ENCODE results near the gene AACS. TPM values are rescaled to one million over a fixed set of nuclear protein-coding genes. Genes with fewer than 3 reads are reported as not detected.

The AACS gene
- total RNA-seq, 2 donors from 2014 or later: 20.7 to 27.0 TPM

GRCh38 chr12:125124320-125124966 is 59.2 kb downstream of the AACS start:
- no peak overlapping the region for H3K4me3 Mint-ChIP-seq
- no peaks in the 10 kb centered on the region for H3K9me3 Mint-ChIP-seq
- H3K27ac Mint-ChIP-seq: no peak overlapping the region
- no peaks in the 10 kb centered on the region for H3K36me3 Mint-ChIP-seq (ENCODE audit: insufficient read depth in 2 of 2)
- ATAC-seq (replicated peaks in 1 of 2) (no peak), DNase-seq (no peak)
- H3K4me1 Mint-ChIP-seq (ENCODE audit: low read depth): no peaks in the 10 kb centered on the region
- no peaks in the 10 kb centered on the region for H3K27me3 Mint-ChIP-seq (ENCODE audit: low read depth)

DNA sequence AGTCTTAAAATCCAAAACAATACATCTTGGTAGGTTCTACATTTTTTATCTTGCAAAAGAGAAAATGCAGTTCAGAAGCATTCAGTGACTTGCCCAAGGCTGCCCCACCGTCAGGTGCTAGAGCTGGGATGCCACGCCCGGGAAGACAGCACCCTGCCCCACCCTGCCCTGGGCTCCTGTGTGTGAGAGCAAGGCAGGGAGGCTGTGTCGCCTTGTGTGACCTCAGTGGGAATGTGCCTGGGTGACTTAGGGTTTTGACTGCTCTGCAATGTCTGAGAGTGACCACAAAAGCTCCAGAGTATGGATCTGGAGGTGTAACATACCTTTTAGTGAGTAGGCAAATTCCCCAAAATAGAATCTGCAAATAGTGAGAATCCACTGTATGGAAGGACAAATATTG is 60.0 kb downstream of the AACS start:
- Mint-ChIP-seq H3K9me3 (no peaks in the 10 kb centered on the region), H3K4me3 (no peak overlapping the region), H3K27me3 (ENCODE audit: low read depth) (no peaks in the 10 kb centered on the region), H3K4me1 (ENCODE audit: low read depth) (no peaks in the 10 kb centered on the region), H3K36me3 (ENCODE audit: insufficient read depth in 2 of 2) (no peaks in the 10 kb centered on the region), H3K27ac (no peak overlapping the region)
- DNase-seq (no peak), ATAC-seq (replicated peaks in 1 of 2) (no peak)

GRCh38 chr12:125128439-125129178 is 63.4 kb downstream of the AACS start:
- H3K9me3 Mint-ChIP-seq: no peaks in the 10 kb centered on the region

DNA sequence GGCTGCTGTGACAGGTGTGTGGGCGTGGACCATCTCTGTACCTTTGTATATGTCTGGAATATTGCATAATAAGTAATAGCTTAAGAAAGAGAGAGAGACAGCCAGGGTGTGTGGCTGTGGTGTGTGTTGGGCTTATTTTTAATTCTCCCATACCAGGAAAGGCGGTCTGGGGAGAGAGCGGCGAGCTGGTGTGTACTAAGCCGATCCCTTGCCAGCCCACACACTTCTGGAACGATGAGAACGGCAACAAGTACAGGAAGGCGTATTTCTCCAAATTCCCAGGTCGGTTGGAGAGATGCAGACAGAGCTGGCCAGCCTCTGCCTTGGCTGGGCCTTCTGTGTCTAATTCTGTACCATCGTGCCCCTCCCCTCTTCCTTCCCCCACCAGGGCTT is 63.9 kb downstream of the AACS start:
- Mint-ChIP-seq H3K27ac (no peak overlapping the region), H3K27me3 (ENCODE audit: low read depth) (no peaks in the 10 kb centered on the region), H3K4me3 (no peak overlapping the region), H3K36me3 (ENCODE audit: insufficient read depth in 2 of 2) (no peaks in the 10 kb centered on the region), H3K9me3 (no peaks in the 10 kb centered on the region), H3K4me1 (ENCODE audit: low read depth) (no peaks in the 10 kb centered on the region)
- no peak for DNase-seq
- ATAC-seq (replicated peaks in 1 of 2): no peak

More at GRCh38 chr12:125128439-125129178, 63.4 kb downstream of the AACS start:
- no peaks in the 10 kb centered on the region for H3K4me1 Mint-ChIP-seq (ENCODE audit: low read depth)
- H3K27me3 Mint-ChIP-seq (ENCODE audit: low read depth): no peaks in the 10 kb centered on the region
- no peaks in the 10 kb centered on the region for H3K36me3 Mint-ChIP-seq (ENCODE audit: insufficient read depth in 2 of 2)
- DNase-seq: no peak
- no peak for ATAC-seq (replicated peaks in 1 of 2)
- H3K27ac Mint-ChIP-seq: no peak overlapping the region
- H3K4me3 Mint-ChIP-seq: no peak overlapping the region

DNA sequence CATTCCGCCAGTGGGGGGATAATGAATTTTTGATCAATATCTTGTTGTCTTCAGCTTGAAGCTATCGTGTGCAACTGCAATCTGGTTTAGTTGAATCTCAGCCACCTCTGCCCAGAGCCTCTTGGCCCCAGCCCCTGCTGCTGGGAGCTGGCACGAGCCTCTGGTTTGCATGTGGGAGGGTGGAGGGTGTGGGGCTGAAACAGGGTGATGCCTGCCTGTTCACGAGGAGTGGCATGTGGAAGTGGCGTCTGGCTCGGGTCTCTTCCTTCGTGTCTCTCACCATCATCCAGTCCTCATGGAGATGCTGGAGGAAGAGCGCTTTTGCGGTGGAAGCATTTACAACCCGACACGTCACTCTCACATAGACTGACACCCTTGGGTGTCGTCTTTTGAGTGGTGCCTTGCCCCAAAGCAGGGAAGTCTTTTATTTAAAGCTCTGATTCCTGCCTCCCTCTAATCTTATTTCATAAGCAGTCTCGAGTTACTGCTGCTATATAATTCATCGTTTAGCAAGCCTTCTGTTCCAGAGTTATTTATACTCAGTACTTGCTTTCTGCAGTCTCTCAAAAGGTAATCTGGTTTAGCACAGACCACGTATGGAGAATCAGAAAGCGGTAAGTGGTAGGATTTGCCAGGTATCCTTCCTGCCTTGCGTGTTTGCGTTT is 64.5 kb downstream of the AACS start:
- DNase-seq (no peak), ATAC-seq (replicated peaks in 1 of 2) (no peak)
- Mint-ChIP-seq H3K9me3 (no peaks in the 10 kb centered on the region), H3K27me3 (ENCODE audit: low read depth) (no peaks in the 10 kb centered on the region), H3K4me1 (ENCODE audit: low read depth) (no peaks in the 10 kb centered on the region), H3K4me3 (no peak overlapping the region), H3K27ac (no peak overlapping the region), H3K36me3 (ENCODE audit: insufficient read depth in 2 of 2) (no peaks in the 10 kb centered on the region)

GRCh38 chr12:125131958-125132357 is 66.7 kb downstream of the AACS start:
- no peak for DNase-seq
- Mint-ChIP-seq H3K27ac (no peak overlapping the region), H3K4me1 (ENCODE audit: low read depth) (no peaks in the 10 kb centered on the region), H3K4me3 (no peak overlapping the region), H3K9me3 (no peaks in the 10 kb centered on the region), H3K36me3 (ENCODE audit: insufficient read depth in 2 of 2) (no peaks in the 10 kb centered on the region), H3K27me3 (ENCODE audit: low read depth) (no peaks in the 10 kb centered on the region)
- ATAC-seq (replicated peaks in 1 of 2): no peak

GRCh38 chr12:125132698-125133400 is 67.6 kb downstream of the AACS start:
- Mint-ChIP-seq H3K4me3 (no peak overlapping the region), H3K27me3 (ENCODE audit: low read depth) (no peaks in the 10 kb centered on the region), H3K4me1 (ENCODE audit: low read depth) (no peaks in the 10 kb centered on the region), H3K36me3 (ENCODE audit: insufficient read depth in 2 of 2) (no peaks in the 10 kb centered on the region), H3K9me3 (no peaks in the 10 kb centered on the region), H3K27ac (no peak overlapping the region)
- DNase-seq (no peak), ATAC-seq (replicated peaks in 1 of 2) (no peak)

- H3K36me3 Mint-ChIP-seq (ENCODE audit: insufficient read depth in 2 of 2): peaks cover 0 to 1% of the 10 kb centered on the region in 2 donors
- DNase-seq: no peak
- no peaks in the 10 kb centered on the region for H3K4me1 Mint-ChIP-seq (ENCODE audit: low read depth)
- H3K27ac Mint-ChIP-seq: no peak overlapping the region
- ATAC-seq (replicated peaks in 1 of 2): no peak
- H3K27me3 Mint-ChIP-seq (ENCODE audit: low read depth): no peaks in the 10 kb centered on the region
- H3K9me3 Mint-ChIP-seq: no peaks in the 10 kb centered on the region
- H3K4me3 Mint-ChIP-seq: no peak overlapping the region
These were observed 68.4 kb downstream of the AACS start for GRCh38 chr12:125133616-125134015.

- Mint-ChIP-seq H3K4me3 (no peak overlapping the region), H3K27me3 (ENCODE audit: low read depth) (no peaks in the 10 kb centered on the region), H3K27ac (no peak overlapping the region), H3K36me3 (ENCODE audit: insufficient read depth in 2 of 2) (peaks cover 0 to 1% of the 10 kb centered on the region in 2 donors), H3K4me1 (ENCODE audit: low read depth) (no peaks in the 10 kb centered on the region), H3K9me3 (no peaks in the 10 kb centered on the region)
- DNase-seq (no peak), ATAC-seq (replicated peaks in 1 of 2) (no peak)
These were observed 69.3 kb downstream of the AACS start for GRCh38 chr12:125134576-125134975.

DNA sequence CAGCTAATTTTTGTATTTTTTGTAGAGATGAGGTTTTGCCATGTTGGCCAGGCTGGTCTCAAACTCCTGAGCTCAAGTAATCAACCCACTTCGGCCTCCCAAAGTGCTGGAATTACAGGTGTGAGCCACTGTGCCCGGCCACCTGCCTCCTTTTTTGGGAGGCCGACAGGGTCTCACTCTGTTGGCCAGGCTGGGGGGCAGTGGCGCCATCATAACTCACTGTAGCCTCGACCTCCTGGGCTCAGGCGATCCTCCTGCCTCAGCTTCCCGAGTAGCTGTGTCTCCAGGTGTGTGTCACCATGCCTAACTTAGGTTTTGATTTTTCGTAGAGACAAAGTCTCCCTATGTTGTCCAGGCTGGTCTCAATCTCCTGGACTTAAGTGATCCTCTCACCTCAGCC is 70.7 kb downstream of the AACS start:
- no peak overlapping the region for H3K4me3 Mint-ChIP-seq
- H3K36me3 Mint-ChIP-seq (ENCODE audit: insufficient read depth in 2 of 2): peaks cover 0 to 1% of the 10 kb centered on the region in 2 donors
- DNase-seq (no peak), ATAC-seq (replicated peaks in 1 of 2) (no peak)
- H3K27me3 Mint-ChIP-seq (ENCODE audit: low read depth): no peaks in the 10 kb centered on the region
- no peaks in the 10 kb centered on the region for H3K9me3 Mint-ChIP-seq
- H3K27ac Mint-ChIP-seq: no peak overlapping the region
- H3K4me1 Mint-ChIP-seq (ENCODE audit: low read depth): no peaks in the 10 kb centered on the region

DNA sequence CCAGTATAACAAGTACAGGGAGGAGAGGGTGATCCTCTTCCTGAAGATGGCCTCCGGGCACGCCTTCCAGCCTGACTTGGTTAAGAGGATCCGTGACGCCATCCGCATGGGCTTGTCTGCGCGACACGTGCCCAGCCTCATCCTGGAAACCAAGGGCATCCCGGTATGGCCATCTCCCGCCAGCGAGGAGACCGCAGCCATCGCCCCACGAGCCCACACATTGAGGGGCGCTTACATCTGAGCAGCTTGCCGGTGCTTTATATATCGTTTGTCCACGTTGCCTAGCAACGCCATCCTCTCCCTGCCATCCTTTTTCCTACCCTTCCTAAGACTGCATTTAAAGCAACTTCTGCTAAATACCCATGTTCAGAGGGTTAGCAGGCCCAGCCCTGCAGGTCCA is 71.5 kb downstream of the AACS start:
- no peaks in the 10 kb centered on the region for H3K4me1 Mint-ChIP-seq (ENCODE audit: low read depth)
- H3K4me3 Mint-ChIP-seq: no peak overlapping the region
- H3K9me3 Mint-ChIP-seq: no peaks in the 10 kb centered on the region
- no peak overlapping the region for H3K27ac Mint-ChIP-seq
- no peak for DNase-seq
- H3K27me3 Mint-ChIP-seq (ENCODE audit: low read depth): no peaks in the 10 kb centered on the region
- ATAC-seq (replicated peaks in 1 of 2): no peak
- H3K36me3 Mint-ChIP-seq (ENCODE audit: insufficient read depth in 2 of 2): peaks cover 0 to 1% of the 10 kb centered on the region in 2 donors

- DNase-seq: no peak
- H3K9me3 Mint-ChIP-seq: no peaks in the 10 kb centered on the region
- no peak for ATAC-seq (replicated peaks in 1 of 2)
- no peak overlapping the region for H3K4me3 Mint-ChIP-seq
- peaks cover 0 to 1% of the 10 kb centered on the region in 2 donors for H3K36me3 Mint-ChIP-seq (ENCODE audit: insufficient read depth in 2 of 2)
- no peaks in the 10 kb centered on the region for H3K4me1 Mint-ChIP-seq (ENCODE audit: low read depth)
- H3K27ac Mint-ChIP-seq: no peak overlapping the region
- no peaks in the 10 kb centered on the region for H3K27me3 Mint-ChIP-seq (ENCODE audit: low read depth)
These were observed 72.6 kb downstream of the AACS start for GRCh38 chr12:125137766-125138344.
